GM21737 (cell line): ENCODE results near the gene RAB8A.

Source experiments
- ATAC-seq: cut with Tn5 transposase; IDR thresholded peaks from one replicate; pipeline ENCODE4 v1.9.1; 2021; ENCODE audit warnings: mild to moderate bottlenecking, moderate library complexity; ENCODE audit not compliant: unreplicated experiment

RAB8A gene

DNA sequence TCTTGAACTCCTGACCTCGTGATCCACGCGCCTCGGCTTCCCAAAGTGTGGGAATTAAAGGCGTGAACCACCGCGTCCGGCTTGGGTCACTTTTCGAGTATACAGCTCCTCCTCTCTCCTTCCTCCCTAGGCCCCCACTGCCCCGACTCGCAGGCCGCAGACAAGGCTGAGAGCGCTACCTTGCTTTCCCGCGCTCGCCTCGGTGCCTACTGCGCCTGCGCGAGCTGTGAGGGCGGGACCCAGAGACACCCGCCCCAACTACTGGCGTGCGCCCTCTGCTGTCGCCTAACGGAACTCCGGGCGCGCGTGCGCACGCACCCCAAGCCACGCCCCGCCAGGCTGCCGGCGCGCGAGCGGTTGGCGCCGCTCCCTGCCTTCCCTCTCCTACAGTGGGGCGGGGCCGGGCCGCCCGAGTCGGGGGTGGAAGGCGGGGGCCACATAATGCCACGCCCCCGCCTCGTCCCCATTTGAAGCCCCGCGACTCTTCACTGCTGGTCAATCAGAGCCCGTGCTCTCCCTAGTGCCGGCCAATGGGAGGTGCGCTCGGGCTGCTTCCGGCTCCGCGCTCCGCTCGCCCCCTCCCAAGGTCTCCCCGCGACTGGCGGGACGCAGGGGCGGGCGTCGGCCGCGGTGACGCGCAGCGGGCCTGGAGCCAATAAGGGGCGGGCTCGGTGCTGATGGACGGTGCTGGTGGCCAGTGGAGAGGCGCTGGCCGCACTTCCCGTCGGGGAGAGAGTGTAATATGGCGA, at the start of gene RAB8A:
Gene RAB8A (plus strand): TSS at position 730 of the 749 bp plus-strand sequence. CDS start 13 bp downstream, at position 743.
- ATAC-seq, result peak; percentile 85

DNA sequence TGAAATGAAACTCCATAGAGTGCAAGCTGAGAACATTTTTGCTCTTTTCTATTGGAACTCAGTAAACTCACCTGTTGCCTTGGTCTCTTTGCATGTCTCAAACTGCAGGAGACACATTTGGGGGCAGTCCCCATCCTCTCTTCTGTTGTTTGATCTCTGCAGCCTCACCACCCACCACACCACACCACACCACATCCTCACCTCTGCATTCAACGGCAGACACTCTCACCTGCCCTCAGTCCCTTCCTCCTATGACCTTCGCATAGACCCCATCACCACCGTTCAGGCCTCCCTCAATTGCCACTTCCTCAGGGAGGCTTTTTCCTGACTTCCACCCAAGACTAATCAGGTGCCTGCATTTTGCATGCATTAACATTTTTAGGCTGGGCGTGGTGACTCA, 49.7 kb upstream of the RAB8A start:
- ATAC-seq, result no peak

DNA sequence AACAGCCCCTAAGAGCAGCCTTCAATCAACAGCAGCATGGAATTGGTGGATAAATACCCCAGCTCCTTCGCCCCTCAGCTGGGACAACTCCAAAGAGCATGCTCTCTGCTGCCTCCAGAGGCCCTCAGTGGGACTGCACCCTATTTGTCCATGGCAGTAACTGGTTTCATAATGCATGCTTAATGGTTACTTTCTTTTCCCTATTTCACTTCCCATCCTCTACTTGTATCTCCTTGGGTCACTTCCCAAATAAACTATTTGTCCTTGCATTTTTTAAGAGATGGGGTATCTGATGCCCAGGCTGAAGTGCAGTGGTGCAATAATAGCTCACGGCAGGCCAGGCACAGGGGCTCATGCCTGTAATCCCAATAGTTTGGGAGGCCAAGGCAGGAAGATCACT, 48.9 kb upstream of the RAB8A start:
- ATAC-seq, result no peak

DNA sequence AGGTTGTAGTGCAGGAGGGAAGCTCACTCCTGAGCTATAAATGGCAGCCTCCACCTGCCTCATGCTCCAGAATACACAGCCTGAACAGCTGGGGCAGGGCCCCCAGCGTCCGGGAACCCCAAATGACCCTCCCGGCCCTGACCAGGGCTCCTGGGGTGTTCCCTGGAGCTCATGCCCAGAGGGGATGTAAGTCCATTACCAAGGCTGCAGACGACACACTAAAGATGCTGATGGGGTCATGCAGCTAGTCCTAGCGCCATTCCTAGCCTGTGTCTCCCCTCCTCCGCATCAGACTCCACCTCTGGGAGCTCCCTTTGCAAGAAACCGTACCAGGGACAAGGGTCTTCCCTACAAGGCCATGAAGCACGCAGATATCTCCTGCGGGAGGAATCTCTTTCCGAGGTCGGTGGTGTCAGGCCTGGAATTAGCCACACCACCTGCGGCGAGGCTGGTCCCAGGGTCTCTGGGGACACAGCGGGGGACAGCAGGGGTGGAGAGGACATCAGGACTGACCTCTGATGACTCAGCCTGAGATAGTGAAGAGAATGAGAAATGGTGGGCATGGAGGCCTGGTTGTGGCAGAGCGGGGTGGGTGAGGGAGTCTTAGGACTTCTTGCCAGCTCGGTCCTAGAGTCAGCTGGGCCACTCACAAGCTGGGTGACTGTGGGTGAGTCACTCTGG, 47.3 kb upstream of the RAB8A start:
- ATAC-seq, result no peak

DNA sequence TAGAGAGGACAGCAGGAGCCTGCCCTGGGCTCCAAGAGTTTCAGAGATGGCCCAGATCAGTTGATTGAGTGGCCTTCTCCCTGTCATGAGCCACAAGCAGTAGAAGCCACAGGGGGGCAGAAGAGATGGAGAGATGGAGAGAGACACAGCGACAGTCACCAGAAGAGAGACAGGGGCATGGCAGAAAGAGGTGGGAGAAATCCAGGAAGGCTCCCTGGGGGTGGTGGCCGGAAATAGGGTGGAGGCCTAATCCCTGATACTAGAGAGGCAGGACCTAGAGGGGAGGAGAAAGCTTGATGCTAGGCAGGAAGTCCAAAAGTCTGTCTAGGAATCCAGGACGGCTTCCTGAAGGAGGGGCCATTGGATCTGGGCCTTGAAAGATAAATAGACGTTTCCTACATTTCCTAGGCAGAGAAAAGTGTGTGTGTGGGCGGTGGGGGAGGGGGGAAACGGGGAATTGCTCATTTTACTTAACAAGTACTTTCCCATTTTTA, 45.0 kb upstream of the RAB8A start:
- no peak for ATAC-seq

DNA sequence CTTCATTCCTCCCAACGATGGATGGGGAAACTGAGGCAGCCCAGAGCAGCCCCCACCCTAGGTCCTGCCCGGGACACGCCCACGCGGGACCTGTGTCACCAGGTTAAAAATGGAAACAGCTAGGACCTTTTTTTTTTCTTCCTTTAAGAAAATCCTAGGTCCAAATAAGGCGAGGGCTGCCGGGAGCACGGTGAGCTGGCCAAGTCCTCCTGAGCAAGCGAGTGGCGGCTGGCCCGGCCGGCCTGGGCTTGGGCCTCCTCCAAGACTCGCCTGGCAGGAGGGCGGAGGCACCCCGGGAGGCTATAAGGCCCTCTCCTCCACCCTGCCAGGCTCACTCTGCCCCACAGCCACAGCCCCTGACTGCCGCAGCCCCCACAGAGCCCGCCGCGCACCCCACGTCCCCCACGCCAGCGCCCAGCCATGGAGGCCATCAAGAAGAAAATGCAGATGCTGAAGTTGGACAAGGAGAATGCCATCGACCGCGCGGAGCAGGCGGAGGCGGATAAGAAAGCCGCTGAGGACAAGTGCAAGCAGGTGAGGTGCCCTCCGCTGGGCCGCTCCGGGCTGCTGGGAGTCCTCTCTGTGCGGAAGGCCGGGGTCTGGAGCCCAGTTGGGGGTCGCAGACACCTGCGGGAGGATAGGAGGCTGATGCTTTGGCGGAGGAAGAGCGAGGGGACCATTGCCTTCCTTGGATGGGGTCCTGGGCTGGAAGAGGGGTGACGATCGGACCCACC, 44.3 kb upstream of the RAB8A start:
- no peak for ATAC-seq

DNA sequence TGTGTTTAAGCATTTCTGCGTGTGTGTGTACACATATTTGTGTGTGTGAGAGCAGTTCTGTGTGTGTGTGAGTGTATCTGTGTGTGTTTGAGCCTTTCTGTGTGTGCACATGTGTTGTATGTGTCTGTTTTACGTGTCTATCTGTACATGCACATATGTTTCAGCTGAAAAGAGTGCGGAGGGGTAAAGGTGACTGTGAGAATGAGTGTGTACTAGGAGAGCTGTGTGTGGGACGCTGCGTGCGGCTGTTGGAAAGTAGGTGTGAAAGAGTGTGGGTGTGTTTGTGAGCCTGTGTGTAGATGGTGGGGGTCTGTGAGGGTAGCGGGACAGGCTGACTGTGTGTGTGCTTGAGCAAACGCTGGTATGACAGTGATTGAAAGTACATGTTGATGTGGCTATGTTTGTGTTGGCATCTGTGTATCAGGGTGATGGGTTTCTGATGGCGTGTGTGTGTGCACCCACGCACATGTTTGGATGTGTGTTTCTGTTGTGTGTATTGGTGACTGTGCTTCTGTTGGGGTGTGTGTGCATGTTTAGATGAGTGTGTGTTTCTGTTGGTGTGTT, 42.9 kb upstream of the RAB8A start:
- ATAC-seq, result no peak

DNA sequence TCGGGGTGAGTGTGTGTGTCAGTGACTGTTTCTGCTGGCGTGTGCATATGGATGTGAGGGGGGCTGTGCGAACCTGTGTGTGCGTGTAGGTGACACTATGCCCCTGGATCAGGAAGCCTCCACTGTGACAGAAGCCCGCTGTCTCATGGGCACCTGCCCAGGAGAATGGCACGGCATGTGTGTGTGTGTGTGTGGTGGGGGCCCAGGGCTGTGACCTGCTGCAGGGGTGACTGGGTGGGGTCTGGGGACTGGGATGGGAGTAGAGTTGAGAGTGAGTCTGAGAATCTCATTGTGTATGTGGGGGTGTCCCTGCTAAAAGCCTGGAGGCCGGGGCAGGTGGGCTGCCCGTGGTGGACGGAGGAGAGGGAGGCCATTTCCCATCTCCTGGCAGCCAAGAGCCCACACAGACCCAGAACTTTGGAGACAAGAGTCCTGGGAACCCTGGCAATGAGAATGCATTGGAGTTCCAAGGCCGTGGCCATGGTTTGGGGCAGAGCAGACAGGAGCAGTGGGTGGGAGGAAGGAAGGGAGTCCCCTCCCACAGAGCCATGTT, 41.8 kb upstream of the RAB8A start:
- ATAC-seq, result no peak

DNA sequence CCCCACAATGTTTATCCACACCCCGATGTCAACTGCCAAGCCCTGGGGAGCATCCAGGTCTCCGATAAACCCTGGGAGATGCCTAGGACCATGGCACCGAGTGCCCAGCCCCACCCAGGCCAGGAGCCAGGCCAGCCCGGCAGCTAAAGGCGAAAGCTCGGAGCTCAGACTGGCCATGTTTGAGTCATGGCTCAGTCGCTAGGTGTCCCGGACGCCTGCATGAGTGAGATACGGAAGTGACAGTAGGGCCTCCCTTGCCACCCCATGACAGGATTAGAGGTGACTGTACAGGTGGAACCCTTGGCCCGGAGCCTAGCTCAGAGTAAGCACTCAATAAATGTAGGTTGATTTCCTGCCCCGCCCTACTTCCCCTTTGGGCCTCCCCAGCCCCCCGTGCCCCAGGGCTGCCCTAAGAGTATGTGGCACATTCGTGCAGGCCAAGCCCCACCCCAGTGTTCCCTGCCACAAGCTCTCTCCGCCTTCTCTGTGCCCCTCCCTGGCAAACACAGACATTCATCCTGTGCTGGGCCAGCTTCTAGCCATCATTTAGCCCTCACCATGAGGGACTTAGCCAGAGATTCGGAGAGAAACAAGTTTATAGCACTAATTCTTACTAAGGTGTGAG, 41.2 kb upstream of the RAB8A start:
- peak; percentile 59 for ATAC-seq

DNA sequence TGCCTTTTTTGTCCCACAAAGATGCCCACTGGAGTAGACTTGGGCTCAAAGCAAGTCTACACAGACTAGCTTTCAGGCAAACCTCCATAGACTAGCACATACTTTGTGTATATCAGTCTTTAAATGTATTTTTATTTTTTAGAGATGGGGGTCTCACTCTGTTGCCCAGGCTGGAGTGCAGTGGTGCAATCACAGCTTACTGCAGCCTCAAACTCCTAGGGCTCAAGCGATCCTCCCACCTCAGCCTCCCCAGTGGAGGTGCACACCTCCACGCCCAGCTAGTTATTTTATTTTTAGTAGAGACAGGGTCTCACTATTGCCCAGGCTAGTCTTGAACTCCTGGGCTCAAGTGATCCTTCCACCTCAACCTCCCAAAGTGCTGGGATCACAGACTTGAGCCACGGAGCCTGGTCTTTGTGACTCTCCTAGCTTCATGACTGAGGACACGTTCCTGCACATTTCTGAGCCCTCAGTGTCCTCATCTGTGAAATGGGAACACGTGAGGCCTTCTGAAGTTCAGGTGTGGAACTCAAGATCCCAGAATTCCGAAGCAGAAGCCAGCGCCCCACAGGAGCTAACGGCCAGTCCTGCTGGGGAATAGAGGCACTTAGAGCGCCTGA, 40.5 kb upstream of the RAB8A start:
- no peak for ATAC-seq

DNA sequence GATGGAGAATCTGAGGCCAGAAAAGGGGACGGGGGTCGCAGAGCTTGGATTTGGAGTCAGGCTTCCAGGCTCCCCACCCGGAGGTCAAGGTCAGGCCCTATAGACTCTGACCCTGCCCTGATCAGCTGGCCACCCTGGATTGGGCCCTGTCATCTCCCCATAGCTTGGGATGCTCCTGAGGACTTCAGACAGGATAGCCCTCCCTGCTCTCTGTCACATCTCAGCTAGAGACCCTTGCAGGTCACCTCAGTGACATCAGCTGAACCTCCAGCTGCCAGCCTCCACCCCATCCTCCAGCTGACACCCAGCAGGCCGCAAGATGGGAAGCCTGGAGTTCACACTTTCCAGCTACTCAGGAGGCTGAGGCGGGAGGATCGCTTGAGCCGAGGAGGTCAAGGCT, 38.2 kb upstream of the RAB8A start:
- no peak for ATAC-seq

DNA sequence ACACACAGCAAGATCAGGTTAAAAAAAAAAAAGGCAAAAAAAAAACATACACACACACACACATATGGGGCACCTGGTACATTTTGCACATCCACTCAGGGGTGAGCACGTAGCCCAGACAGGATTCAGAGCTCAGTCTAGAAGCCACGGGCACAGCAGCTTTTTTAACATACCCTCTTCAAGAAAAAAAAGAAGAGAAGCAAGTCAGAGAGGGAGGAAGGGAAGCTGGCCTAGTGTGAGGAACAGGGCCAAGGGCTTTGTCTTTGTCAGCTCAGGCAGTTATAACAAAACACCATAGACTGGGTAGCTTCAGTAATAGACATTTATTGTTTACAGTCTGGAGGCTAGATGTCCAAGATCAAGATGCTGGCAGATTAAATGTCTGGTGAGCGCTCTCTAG, 37.7 kb upstream of the RAB8A start:
- ATAC-seq, result no peak

DNA sequence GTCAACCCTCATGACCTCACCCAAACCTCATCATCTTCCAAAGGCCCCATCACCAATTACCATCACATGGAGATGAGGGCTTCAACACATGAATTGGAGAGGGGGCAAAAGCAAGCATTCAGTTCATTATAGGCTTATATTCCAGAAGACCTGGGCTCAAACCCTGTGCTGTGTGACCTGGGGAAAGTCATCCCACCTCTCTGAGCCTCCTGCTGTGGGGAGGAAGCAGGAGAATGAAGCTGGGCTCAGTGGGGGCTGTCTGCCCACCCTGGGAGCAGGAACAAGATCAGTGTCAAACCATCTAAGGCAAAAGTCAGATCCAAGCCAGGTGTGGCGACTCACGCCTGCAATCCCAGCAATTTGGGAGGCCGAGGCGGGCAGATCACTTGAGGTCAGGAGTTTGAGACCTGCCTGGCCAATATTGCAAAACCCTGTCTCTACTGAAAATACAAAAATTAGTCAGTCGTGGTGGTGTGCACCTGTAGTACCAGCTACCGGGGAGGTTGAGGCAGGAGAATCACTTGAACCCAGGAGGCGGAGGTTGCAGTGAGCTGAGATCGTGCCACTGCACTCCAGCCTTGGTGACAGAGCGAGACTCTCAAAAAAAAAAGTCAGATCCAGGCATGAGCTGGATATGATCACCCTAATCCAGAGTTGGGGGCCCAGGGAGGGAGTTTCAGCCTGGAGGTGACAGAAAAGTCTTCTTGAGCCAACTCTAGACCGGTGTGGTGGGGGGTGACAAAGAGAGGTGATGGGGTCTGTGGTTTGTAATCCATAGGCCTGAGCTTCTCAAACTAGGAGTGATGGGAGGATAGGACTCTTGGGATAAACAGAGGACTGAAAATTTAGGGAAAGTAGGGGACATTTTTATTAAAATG, 37.0 kb upstream of the RAB8A start:
- no peak for ATAC-seq

DNA sequence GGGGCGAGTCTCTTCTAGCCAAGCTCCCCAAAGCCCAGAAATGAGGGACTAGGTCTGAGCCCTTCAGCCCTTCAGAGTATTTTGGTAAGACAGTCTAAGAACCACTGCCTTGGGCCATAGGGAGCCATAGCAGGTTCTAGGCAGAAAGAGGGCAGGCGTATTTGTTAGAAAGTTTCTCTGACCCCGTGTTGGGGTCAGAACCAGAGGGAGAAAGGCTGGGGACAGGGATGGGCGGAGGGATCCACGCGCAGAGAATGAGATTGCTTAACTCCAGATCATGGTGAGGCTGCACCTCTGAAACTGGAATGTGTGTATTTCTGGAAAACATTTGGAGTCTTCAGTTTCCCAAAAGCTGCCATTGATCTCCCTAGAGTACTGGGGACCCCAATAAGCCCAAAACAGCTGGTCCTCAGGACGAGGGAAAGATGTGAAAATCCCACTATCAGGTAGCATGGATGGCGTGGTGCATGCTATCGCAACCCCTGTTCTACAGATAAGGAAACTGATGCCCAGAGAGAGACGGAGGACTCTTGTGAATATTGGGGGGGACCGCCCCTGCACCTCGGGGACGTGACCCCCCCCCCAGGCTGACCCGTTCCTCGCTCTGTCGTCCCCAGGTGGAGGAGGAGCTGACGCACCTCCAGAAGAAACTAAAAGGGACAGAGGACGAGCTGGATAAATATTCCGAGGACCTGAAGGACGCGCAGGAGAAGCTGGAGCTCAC, 36.1 kb upstream of the RAB8A start:
- no peak for ATAC-seq

DNA sequence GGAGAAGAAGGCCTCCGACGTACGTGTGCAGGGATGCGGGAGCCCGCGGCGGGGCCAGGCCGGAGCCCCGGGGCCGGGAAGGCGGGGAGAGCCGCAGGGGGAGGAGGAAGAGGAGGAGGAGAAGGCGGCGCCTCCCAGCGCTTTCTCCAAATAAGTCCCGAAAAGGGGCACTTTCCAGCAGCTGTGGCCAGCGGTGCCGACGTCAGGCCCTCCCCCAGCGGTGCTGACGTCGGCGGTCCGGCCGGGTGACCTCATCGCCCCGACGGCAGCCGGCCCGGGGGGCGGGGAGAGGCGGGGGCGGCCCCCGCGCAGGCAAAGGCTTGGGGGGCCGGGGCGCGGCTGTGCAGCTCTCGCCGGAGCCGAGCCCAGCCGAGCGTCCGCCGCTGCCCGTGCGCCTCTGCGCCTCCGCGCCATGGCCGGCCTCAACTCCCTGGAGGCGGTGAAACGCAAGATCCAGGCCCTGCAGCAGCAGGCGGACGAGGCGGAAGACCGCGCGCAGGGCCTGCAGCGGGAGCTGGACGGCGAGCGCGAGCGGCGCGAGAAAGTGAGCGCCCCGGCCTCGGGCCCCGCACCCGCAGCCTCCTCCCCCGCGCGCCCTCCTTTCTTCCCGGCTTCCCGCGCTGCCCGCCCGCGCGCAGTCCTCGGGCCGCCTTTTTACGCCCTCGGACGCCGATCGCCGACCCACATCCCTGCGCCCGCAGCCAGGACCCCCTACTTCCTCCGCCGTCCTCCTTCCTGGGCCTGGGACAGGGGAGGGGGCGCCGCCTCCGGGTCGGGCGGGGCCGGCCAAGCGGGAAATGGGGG, 35.3 kb upstream of the RAB8A start, which contains the start of gene TPM4:
Gene TPM4 (plus strand): TSS at position 342 of the 804 bp plus-strand sequence. CDS start 71 bp downstream, at position 413.
- ATAC-seq, result peak; percentile 55

DNA sequence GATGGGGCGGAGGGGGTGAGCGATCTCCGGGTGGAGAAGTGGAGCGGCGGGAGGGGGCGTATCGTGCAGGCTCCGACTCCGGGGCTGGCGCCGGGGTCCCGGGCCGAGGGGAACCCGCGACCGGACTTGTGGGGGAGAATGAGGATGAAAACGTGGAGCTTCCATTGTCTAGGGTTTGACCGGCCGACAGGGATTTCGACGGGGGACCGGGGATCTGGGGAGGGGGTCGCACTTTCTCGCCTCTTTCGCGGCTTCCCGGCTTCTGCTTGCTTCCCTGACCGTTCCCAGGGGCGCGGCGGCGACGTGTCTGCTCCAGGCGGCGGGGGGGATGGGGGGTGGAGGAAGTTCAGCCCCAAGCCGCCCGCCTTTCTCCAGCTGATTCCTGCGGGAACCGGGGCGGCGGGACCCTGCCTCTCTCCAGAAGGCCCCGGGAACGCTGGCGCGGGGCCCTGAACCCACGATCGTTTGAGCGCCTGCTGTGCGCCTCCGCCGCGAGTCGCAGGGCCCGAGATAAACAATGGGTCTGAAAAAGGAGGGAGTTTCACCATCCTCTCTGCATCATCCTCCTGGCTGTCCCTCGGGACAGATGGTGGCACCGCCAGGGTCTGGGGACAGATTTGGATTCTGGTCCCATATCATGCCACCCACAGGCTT, 34.6 kb upstream of the RAB8A start:
- no peak for ATAC-seq
